Large intestine (tissue), 3 donors: ENCODE data around the gene ATP2B2. TPM values are rescaled to one million over a fixed set of nuclear protein-coding genes. Genes with fewer than 3 reads are reported as not detected.

Source experiments
- DNase-seq, 2 donors: peaks; one replicate each; pipeline versions ENCODE4 v3.0.0 to v3.0.0-alpha.2; 2013
- H3K27ac ChIP-seq: one replicate; pipeline ENCODE4 v1.5.1; 2013; ENCODE audit warnings: low read length
- H3K27me3 ChIP-seq: 2 replicates; pipeline ENCODE4 v1.6.1; 2013; ENCODE audit warnings: low read length; ENCODE audit not compliant: control insufficient read depth, insufficient read depth
- H3K36me3 ChIP-seq: 2 replicates; pipeline ENCODE4 v1.6.1; 2013; ENCODE audit warnings: low read length; ENCODE audit not compliant: control insufficient read depth, insufficient read depth
- H3K4me1 ChIP-seq: one replicate; pipeline ENCODE4 v1.6.1; 2013; ENCODE audit warnings: low read length; ENCODE audit not compliant: control insufficient read depth, insufficient read depth
- H3K4me3 ChIP-seq: one replicate; pipeline ENCODE4 v1.5.1; 2013; ENCODE audit warnings: low read length
- H3K9me3 ChIP-seq: one replicate; pipeline ENCODE4 v1.6.1; 2013; ENCODE audit warnings: mild to moderate bottlenecking, low read depth, low read length, moderate library complexity; ENCODE audit not compliant: control insufficient read depth
- WGBS: methylation state at CpG from one replicate; pipeline ENCODE4 v1.1.5; 2013; ENCODE audit warnings: low lambda C conversion rate; ENCODE audit not compliant: insufficient coverage; 5-methylcytosine and 5-hydroxymethylcytosine counted together
- polyA plus RNA-seq: library from polyadenylated mRNA; unstranded; fragments of 120-200 nt; gene quantifications from one replicate; pipeline ENCODE4 v1.2.1, GENCODE V29; 2013

ATP2B2 gene
- polyA plus RNA-seq, 1 donor = 1.5 TPM

- H3K36me3 ChIP-seq = no peaks in the 10 kb centered on the region
- no peak for DNase-seq
- H3K27me3 ChIP-seq = no peaks in the 10 kb centered on the region
- H3K4me3 ChIP-seq = no peak overlapping the region
- H3K27ac ChIP-seq = no peak overlapping the region
- H3K4me1 ChIP-seq = peaks cover 32% of the 10 kb centered on the region
- WGBS = 100% methylated on average over 2 of the region's 29 CpGs
- no peaks in the 10 kb centered on the region for H3K9me3 ChIP-seq
Measured at GRCh38 chr3:10335871-10336622, 169.3 kb downstream of the ATP2B2 start.

GRCh38 chr3:10335190-10335738 is 170.1 kb downstream of the ATP2B2 start:
- peaks cover 32% of the 10 kb centered on the region for H3K4me1 ChIP-seq
- no peak overlapping the region for H3K4me3 ChIP-seq
- no peaks in the 10 kb centered on the region for H3K9me3 ChIP-seq
- no peaks in the 10 kb centered on the region for H3K36me3 ChIP-seq
- no CpG with 5 or more reads among the region's 4 CpGs for WGBS
- no peak for DNase-seq
- peaks cover 4% of the 10 kb centered on the region for H3K27me3 ChIP-seq
- no peak overlapping the region for H3K27ac ChIP-seq

- Histone ChIP-seq H3K36me3 (no peaks in the 10 kb centered on the region), H3K27ac (no peak overlapping the region), H3K4me3 (no peak overlapping the region), H3K9me3 (no peaks in the 10 kb centered on the region), H3K27me3 (peaks cover 12% of the 10 kb centered on the region), H3K4me1 (peaks cover 31% of the 10 kb centered on the region)
- no peak for DNase-seq
- no CpG with 5 or more reads among the region's 12 CpGs for WGBS
Measured at GRCh38 chr3:10334459-10334858, 170.9 kb downstream of the ATP2B2 start.

GRCh38 chr3:10334042-10334441 is 171.3 kb downstream of the ATP2B2 start:
- WGBS = no CpG with 5 or more reads among the region's 11 CpGs
- no peak overlapping the region for H3K27ac ChIP-seq
- no peak for DNase-seq
- no peak overlapping the region for H3K4me3 ChIP-seq
- peaks cover 16% of the 10 kb centered on the region for H3K27me3 ChIP-seq
- H3K36me3 ChIP-seq = no peaks in the 10 kb centered on the region
- peaks cover 27% of the 10 kb centered on the region for H3K4me1 ChIP-seq
- H3K9me3 ChIP-seq = no peaks in the 10 kb centered on the region

GRCh38 chr3:10333349-10333650 is 172.1 kb downstream of the ATP2B2 start:
- peaks cover 24% of the 10 kb centered on the region for H3K27me3 ChIP-seq
- H3K4me1 ChIP-seq = peaks cover 20% of the 10 kb centered on the region
- no peaks in the 10 kb centered on the region for H3K36me3 ChIP-seq
- no peak for DNase-seq
- WGBS = no CpG with 5 or more reads among the region's 2 CpGs
- no peaks in the 10 kb centered on the region for H3K9me3 ChIP-seq
- H3K4me3 ChIP-seq = no peak overlapping the region
- no peak overlapping the region for H3K27ac ChIP-seq

GRCh38 chr3:10332481-10333348 is 172.7 kb downstream of the ATP2B2 start:
- Histone ChIP-seq H3K27me3 (peaks cover 28% of the 10 kb centered on the region), H3K27ac (no peak overlapping the region), H3K4me1 (peaks cover 14% of the 10 kb centered on the region), H3K36me3 (no peaks in the 10 kb centered on the region), H3K4me3 (no peak overlapping the region), H3K9me3 (no peaks in the 10 kb centered on the region)
- DNase-seq = no peak
- 80% methylated on average over 1 of the region's 20 CpGs for WGBS

- DNase-seq = no peak
- H3K27me3 ChIP-seq = peaks cover 31% of the 10 kb centered on the region
- H3K27ac ChIP-seq = no peak overlapping the region
- WGBS = no CpG with 5 or more reads among the region's 8 CpGs
- no peaks in the 10 kb centered on the region for H3K36me3 ChIP-seq
- peaks cover under 1% of the 10 kb centered on the region for H3K4me1 ChIP-seq
- H3K4me3 ChIP-seq = no peak overlapping the region
- no peaks in the 10 kb centered on the region for H3K9me3 ChIP-seq
Measured at GRCh38 chr3:10331320-10331719, 174.1 kb downstream of the ATP2B2 start.

GRCh38 chr3:10330319-10330718 is 175.1 kb downstream of the ATP2B2 start:
- WGBS = no CpG with 5 or more reads among the region's 12 CpGs
- Histone ChIP-seq H3K36me3 (no peaks in the 10 kb centered on the region), H3K27ac (no peak overlapping the region), H3K4me3 (no peak overlapping the region), H3K27me3 (peaks cover 35% of the 10 kb centered on the region), H3K4me1 (no peaks in the 10 kb centered on the region), H3K9me3 (no peaks in the 10 kb centered on the region)
- no peak for DNase-seq

- Histone ChIP-seq H3K27ac (no peak overlapping the region), H3K4me1 (no peaks in the 10 kb centered on the region), H3K27me3 (peaks cover 36% of the 10 kb centered on the region), H3K36me3 (no peaks in the 10 kb centered on the region), H3K9me3 (no peaks in the 10 kb centered on the region), H3K4me3 (no peak overlapping the region)
- DNase-seq = no peak
- 78% methylated on average over 2 of the region's 14 CpGs for WGBS
Measured at GRCh38 chr3:10329495-10330015, 175.8 kb downstream of the ATP2B2 start.

GRCh38 chr3:10328460-10329071 is 176.8 kb downstream of the ATP2B2 start:
- no peak overlapping the region for H3K27ac ChIP-seq
- H3K9me3 ChIP-seq = no peaks in the 10 kb centered on the region
- H3K4me1 ChIP-seq = no peaks in the 10 kb centered on the region
- no peaks in the 10 kb centered on the region for H3K36me3 ChIP-seq
- H3K27me3 ChIP-seq = peaks cover 36% of the 10 kb centered on the region
- no peak for DNase-seq
- WGBS = no CpG with 5 or more reads among the region's 31 CpGs
- no peak overlapping the region for H3K4me3 ChIP-seq
